ENCODE measurements around the gene SDK2.

DNA sequence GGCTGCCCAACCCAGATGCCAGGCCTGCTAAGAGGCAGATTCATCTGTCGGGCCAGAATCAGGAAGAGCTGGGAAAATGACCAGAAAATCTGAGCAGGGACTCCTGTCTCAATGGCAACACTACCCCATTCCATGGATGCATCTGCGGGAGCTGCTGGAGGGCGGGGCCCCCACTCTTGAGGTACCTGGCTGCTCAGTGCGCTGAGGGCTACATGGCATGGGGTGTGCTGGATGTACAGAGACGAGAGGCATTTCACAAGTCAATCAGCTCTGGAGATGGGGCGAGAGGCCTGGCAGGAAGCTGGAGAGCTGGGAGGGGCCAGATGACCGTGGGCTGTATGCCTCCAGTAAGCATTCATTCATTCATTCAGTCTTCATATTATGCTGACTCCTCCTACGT, 6.4 kb downstream of the SDK2 start:
- TF ChIP-seq, protein P1, sequence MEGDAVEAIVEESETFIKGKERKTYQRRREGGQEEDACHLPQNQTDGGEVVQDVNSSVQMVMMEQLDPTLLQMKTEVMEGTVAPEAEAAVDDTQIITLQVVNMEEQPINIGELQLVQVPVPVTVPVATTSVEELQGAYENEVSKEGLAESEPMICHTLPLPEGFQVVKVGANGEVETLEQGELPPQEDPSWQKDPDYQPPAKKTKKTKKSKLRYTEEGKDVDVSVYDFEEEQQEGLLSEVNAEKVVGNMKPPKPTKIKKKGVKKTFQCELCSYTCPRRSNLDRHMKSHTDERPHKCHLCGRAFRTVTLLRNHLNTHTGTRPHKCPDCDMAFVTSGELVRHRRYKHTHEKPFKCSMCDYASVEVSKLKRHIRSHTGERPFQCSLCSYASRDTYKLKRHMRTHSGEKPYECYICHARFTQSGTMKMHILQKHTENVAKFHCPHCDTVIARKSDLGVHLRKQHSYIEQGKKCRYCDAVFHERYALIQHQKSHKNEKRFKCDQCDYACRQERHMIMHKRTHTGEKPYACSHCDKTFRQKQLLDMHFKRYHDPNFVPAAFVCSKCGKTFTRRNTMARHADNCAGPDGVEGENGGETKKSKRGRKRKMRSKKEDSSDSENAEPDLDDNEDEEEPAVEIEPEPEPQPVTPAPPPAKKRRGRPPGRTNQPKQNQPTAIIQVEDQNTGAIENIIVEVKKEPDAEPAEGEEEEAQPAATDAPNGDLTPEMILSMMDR (IDR thresholded peaks at IDR 0.05), result no peak
- no peak for TF ChIP-seq POLR2A (IDR thresholded peaks at IDR 0.05)

All from right lobe of liver (tissue), 4 donors.